B cell (primary cell): ENCODE data around the gene FAM184B. TPM values are rescaled to one million over a fixed set of nuclear protein-coding genes. Genes with fewer than 3 reads are reported as not detected.

ENCODE experiments used
- ATAC-seq: fragments of 200-7000 bp; cut with Tn5 transposase; one replicate; pipeline ENCODE4 v1.10.0; 2021; ENCODE audit warnings: low read depth, mild to moderate bottlenecking, moderate number of reproducible peaks, moderate library complexity
- CTCF ChIA-PET: fragments of 350-600 bp; sonication (Branson Sonifier 250); formaldehyde crosslinking; loops from one replicate; lab custom pipeline; 2021; ENCODE audit warnings: antibody characterized with exemption, inconsistent platforms; lab: Charles Lee
- POLR2A ChIA-PET: fragments of 350-600 bp; sonication (Branson Sonifier 250); formaldehyde crosslinking; loops from one replicate; lab custom pipeline; 2021; ENCODE audit warnings: antibody characterized with exemption; lab: Charles Lee
- DNase-seq: peaks from one replicate; pipeline ENCODE4 v3.0.0; 2013
- H2AFZ ChIP-seq: 2 replicates; pipeline ENCODE4 v1.6.1; 2012; ENCODE audit warnings: mild to moderate bottlenecking, low read depth, low read length; ENCODE audit not compliant: insufficient read depth, poor library complexity, severe bottlenecking
- H3K27ac ChIP-seq, 2 donors: 1 replicate in 1 of 2; 2 replicates in 1 of 2; pipeline ENCODE4 v1.5.1; 2012 to 2013; ENCODE audit warnings: low read length in 2 of 2, mild to moderate bottlenecking in 2 of 2, moderate library complexity in 1 of 2
- H3K27me3 ChIP-seq, 4 experiments: fragments of 200-600 bp in 1 of 4; sonication (generic) in 1 of 4; replicated peaks in 1 of 4; 1 replicate in 2 of 4; 2 replicates in 2 of 4; pipeline versions ENCODE4 v1.6.1 to v1.7.0; 2013 to 2016; ENCODE audit warnings: low read length in 3 of 4, mild to moderate bottlenecking in 2 of 4, mixed read lengths in 1 of 4, moderate library complexity in 1 of 4; ENCODE audit not compliant: insufficient read depth in 4 of 4, control insufficient read depth in 3 of 4; ENCODE audit errors: control extremely low read depth in 1 of 4
- H3K36me3 ChIP-seq, 2 experiments: replicated peaks in 1 of 2; 1 replicate in 1 of 2; 2 replicates in 1 of 2; pipeline versions ENCODE4 v1.6.1 to v1.7.1; 2013; ENCODE audit warnings: low read length in 1 of 2; ENCODE audit not compliant: insufficient read depth in 2 of 2, control insufficient read depth in 1 of 2; ENCODE audit errors: control extremely low read depth in 1 of 2, extremely low read depth in 1 of 2
- H3K4me1 ChIP-seq, 2 donors: fragments of 200-600 bp in 1 of 2; sonication (generic) in 1 of 2; 1 replicate in 1 of 2; 2 replicates in 1 of 2; pipeline versions ENCODE4 v1.5.1 to v1.6.1; 2013 to 2017; ENCODE audit warnings: low read length in 2 of 2; ENCODE audit not compliant: control insufficient read depth in 2 of 2, insufficient read depth in 2 of 2
- H3K4me2 ChIP-seq: replicated peaks from 2 replicates; pipeline ENCODE3; 2012; ENCODE audit warnings: mild to moderate bottlenecking, low read depth, low read length; ENCODE audit not compliant: poor library complexity, severe bottlenecking
- H3K4me3 ChIP-seq, 5 experiments: fragments of 200-600 bp in 1 of 5; sonication (generic) in 1 of 5; 1 replicate in 3 of 5; 2 replicates in 2 of 5; pipeline versions ENCODE4 v1.5.1 to v1.7.0; 2011 to 2016; ENCODE audit warnings: low read length in 4 of 5, mild to moderate bottlenecking in 4 of 5, low read depth in 2 of 5, control low read depth in 1 of 5, moderate library complexity in 1 of 5; ENCODE audit not compliant: insufficient read depth in 1 of 5; ENCODE audit errors: control extremely low read depth in 1 of 5, extremely low read depth in 1 of 5
- H3K79me2 ChIP-seq: fragments of 200-600 bp; sonication (generic); one replicate; pipeline ENCODE4 v1.6.0; 2016; ENCODE audit warnings: low read length; ENCODE audit not compliant: control insufficient read depth, insufficient read depth
- H3K9ac ChIP-seq: fragments of 200-600 bp; sonication (generic); 2 replicates; pipeline ENCODE4 v1.6.1; 2017; ENCODE audit warnings: mild to moderate bottlenecking, low read length, moderate library complexity
- H3K9me3 ChIP-seq, 3 donors: one replicate each; pipeline versions ENCODE4 v1.6.1 to v1.7.1; 2013; ENCODE audit warnings: low read length in 2 of 3; ENCODE audit not compliant: control insufficient read depth in 2 of 3, insufficient read depth in 1 of 3; ENCODE audit errors: control extremely low read depth in 1 of 3
- H4K20me1 ChIP-seq: 2 replicates; pipeline ENCODE4 v1.6.0; 2012; ENCODE audit warnings: mild to moderate bottlenecking, low read length; ENCODE audit not compliant: insufficient read depth, control insufficient read depth, poor library complexity, severe bottlenecking
- H3K27ac Mint-ChIP-seq: one replicate; pipeline ENCODE4 v1.8.0; 2021; ENCODE audit warnings: mixed read lengths
- H3K27me3 Mint-ChIP-seq: one replicate; pipeline ENCODE4 v1.8.0; 2021; ENCODE audit warnings: mixed read lengths
- H3K4me1 Mint-ChIP-seq: one replicate; pipeline ENCODE4 v1.8.0; 2021; ENCODE audit warnings: mixed read lengths
- H3K4me3 Mint-ChIP-seq: one replicate; pipeline ENCODE4 v1.8.0; 2021; ENCODE audit warnings: mixed read lengths
- H3K9me3 Mint-ChIP-seq: one replicate; pipeline ENCODE4 v1.8.0; 2022; ENCODE audit warnings: mixed read lengths; ENCODE audit not compliant: insufficient read depth
- EZH2 ChIP-seq: IDR thresholded peaks from 2 replicates; pipeline ENCODE4 v1.6.1; 2012; ENCODE audit warnings: borderline replicate concordance, low read depth, mild to moderate bottlenecking, moderate library complexity, low read length; ENCODE audit not compliant: insufficient read depth, poor library complexity, severe bottlenecking
- WGBS: methylation state at CpG from one replicate; pipeline ENCODE4 v1.1.5; 2013; ENCODE audit warnings: missing lambda C conversion rate; ENCODE audit not compliant: insufficient coverage; 5-methylcytosine and 5-hydroxymethylcytosine counted together
- intact Hi-C: fragments of 100-400 bp; cut with micrococcal nuclease; formaldehyde crosslinking; loops from one replicate; pipeline ENCODE4 v1.10.0; 2022
- polyA plus RNA-seq: library from polyadenylated mRNA; depleted of rRNA; stranded (reverse); fragments of >200 nt; gene quantifications from 2 replicates; pipeline ENCODE4 v1.2.3, GENCODE V29; 2012
- total RNA-seq, 2 donors: library from RNA; stranded (reverse); fragments of 120-200 nt in 1 of 2; gene quantifications; 1 replicate in 1 of 2; 2 replicates in 1 of 2; pipeline versions ENCODE4 v1.2.3 to v1.2.4, GENCODE V29; 2013 to 2022
- TF ChIP-seq, protein P1 (sequence below): fragments of 200-600 bp; IDR thresholded peaks from one replicate; pipeline ENCODE4 v1.8.0; 2022; ENCODE audit warnings: antibody characterized with exemption, mild to moderate bottlenecking

The FAM184B gene
- total and polyA plus RNA-seq, 2 donors (not counting 1 experiment from before 2014, with no cell fraction given), result not detected

- intact Hi-C loops, result no loop called here
- no peaks in the 10 kb centered on the region for H3K4me1 Mint-ChIP-seq
- no peaks in the 10 kb centered on the region for H3K9me3 Mint-ChIP-seq
- H3K4me1 ChIP-seq, result no peaks in the 10 kb centered on the region
- no peak overlapping the region for H3K27ac Mint-ChIP-seq
- H3K4me2 ChIP-seq, result no peak overlapping the region
- POLR2A ChIA-PET, result no interaction called here
- H3K27me3 Mint-ChIP-seq, result peaks cover 6% of the 10 kb centered on the region
- no peaks in the 10 kb centered on the region for H3K36me3 ChIP-seq
- H4K20me1 ChIP-seq, result no peaks in the 10 kb centered on the region
- H3K27me3 ChIP-seq, result no peaks in the 10 kb centered on the region
- WGBS, result 63% methylated on average over 1 of the region's 2 CpGs
- DNase-seq (no peak), ATAC-seq (no peak)
- no peak for TF ChIP-seq EZH2
- TF ChIP-seq, protein P1, sequence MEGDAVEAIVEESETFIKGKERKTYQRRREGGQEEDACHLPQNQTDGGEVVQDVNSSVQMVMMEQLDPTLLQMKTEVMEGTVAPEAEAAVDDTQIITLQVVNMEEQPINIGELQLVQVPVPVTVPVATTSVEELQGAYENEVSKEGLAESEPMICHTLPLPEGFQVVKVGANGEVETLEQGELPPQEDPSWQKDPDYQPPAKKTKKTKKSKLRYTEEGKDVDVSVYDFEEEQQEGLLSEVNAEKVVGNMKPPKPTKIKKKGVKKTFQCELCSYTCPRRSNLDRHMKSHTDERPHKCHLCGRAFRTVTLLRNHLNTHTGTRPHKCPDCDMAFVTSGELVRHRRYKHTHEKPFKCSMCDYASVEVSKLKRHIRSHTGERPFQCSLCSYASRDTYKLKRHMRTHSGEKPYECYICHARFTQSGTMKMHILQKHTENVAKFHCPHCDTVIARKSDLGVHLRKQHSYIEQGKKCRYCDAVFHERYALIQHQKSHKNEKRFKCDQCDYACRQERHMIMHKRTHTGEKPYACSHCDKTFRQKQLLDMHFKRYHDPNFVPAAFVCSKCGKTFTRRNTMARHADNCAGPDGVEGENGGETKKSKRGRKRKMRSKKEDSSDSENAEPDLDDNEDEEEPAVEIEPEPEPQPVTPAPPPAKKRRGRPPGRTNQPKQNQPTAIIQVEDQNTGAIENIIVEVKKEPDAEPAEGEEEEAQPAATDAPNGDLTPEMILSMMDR, result no peak
- H3K9me3 ChIP-seq, result no peaks in the 10 kb centered on the region
- CTCF ChIA-PET, result no interaction called here
- H3K79me2 ChIP-seq, result no peaks in the 10 kb centered on the region
- H2AFZ ChIP-seq, result no peak overlapping the region
- no peak overlapping the region for H3K9ac ChIP-seq
- H3K4me3 ChIP-seq, result no peak overlapping the region
- no peak overlapping the region for H3K4me3 Mint-ChIP-seq
- no peak overlapping the region for H3K27ac ChIP-seq
Measured at GRCh38 chr4:17707671-17708070, 73.8 kb downstream of the FAM184B start.

GRCh38 chr4:17705107-17705506, 76.3 kb downstream of the FAM184B start:
- intact Hi-C loops, result no loop called here
- no peak overlapping the region for H3K4me2 ChIP-seq

More at GRCh38 chr4:17705107-17705506, 76.3 kb downstream of the FAM184B start:
- H3K4me3 Mint-ChIP-seq, result no peak overlapping the region
- Histone ChIP-seq H3K36me3 (no peaks in the 10 kb centered on the region), H3K4me1 (no peaks in the 10 kb centered on the region), H2AFZ (no peak overlapping the region), H3K9me3 (no peaks in the 10 kb centered on the region), H3K27me3 (no peaks in the 10 kb centered on the region), H3K4me3 (no peak overlapping the region), H4K20me1 (no peaks in the 10 kb centered on the region), H3K79me2 (no peaks in the 10 kb centered on the region), H3K9ac (no peak overlapping the region), H3K27ac (no peak overlapping the region)
- DNase-seq (no peak), ATAC-seq (no peak)
- peaks cover 3% of the 10 kb centered on the region for H3K9me3 Mint-ChIP-seq
- ChIA-PET POLR2A (no interaction called here), CTCF (no interaction called here)
- no peak overlapping the region for H3K27ac Mint-ChIP-seq
- WGBS, result no CpG with 5 or more reads among the region's 2 CpGs
- TF ChIP-seq EZH2, result no peak
- no peaks in the 10 kb centered on the region for H3K4me1 Mint-ChIP-seq
- no peaks in the 10 kb centered on the region for H3K27me3 Mint-ChIP-seq
